SK-N-SH (cell line): ENCODE results near the gene IQGAP2.

Source experiments
- EZH2phosphoT487 ChIP-seq: fragments of 200-600 bp; sonication (generic); IDR thresholded peaks from 2 replicates; pipeline ENCODE4 v1.6.1; 2017; ENCODE audit warnings: low read depth, mixed run types, mild to moderate bottlenecking, antibody characterized with exemption, moderate library complexity, borderline replicate concordance
- FOSL2 ChIP-seq: IDR thresholded peaks from 2 replicates; pipeline ENCODE4 v1.4.0; 2012; ENCODE audit warnings: low read depth, mild to moderate bottlenecking, moderate library complexity, borderline replicate concordance
- JUND ChIP-seq: IDR thresholded peaks from 2 replicates; pipeline ENCODE4 v1.4.0; 2012
- MEF2A ChIP-seq: IDR thresholded peaks from 2 replicates; pipeline ENCODE4 v1.4.0; 2012; ENCODE audit warnings: low read depth, borderline replicate concordance
- MXI1 ChIP-seq: IDR thresholded peaks from 2 replicates; pipeline ENCODE4 v1.6.1; 2012; ENCODE audit warnings: mild to moderate bottlenecking, low read depth, low read length, improper control_type of control experiment
- NFIC ChIP-seq: IDR thresholded peaks from 2 replicates; pipeline ENCODE4 v1.4.0; 2012; ENCODE audit warnings: borderline replicate concordance
- POLR2AphosphoS5 ChIP-seq: IDR thresholded peaks from 2 replicates; pipeline ENCODE4 v1.6.1; 2012; ENCODE audit warnings: low read depth, low read length
- SIN3A ChIP-seq: IDR thresholded peaks from 2 replicates; pipeline ENCODE4 v1.6.1; 2012; ENCODE audit warnings: low read depth, mild to moderate bottlenecking, low read length, moderate library complexity, borderline replicate concordance
- TCF12 ChIP-seq: IDR thresholded peaks from 2 replicates; pipeline ENCODE4 v1.4.0; 2012
- TF ChIP-seq, protein P1 (sequence below): fragments of 200-600 bp; sonication (generic); IDR thresholded peaks from 2 replicates; pipeline ENCODE4 v1.6.1; 2017; ENCODE audit warnings: antibody characterized with exemption, mild to moderate bottlenecking, moderate library complexity
- TF ChIP-seq, protein P2 (sequence below): IDR thresholded peaks from 2 replicates; pipeline ENCODE4 v1.4.0; 2012; ENCODE audit warnings: low read depth, borderline replicate concordance
- TF ChIP-seq, protein P3 (sequence below): IDR thresholded peaks from 2 replicates; pipeline ENCODE4 v1.6.1; 2012; ENCODE audit warnings: mild to moderate bottlenecking, low read depth, low read length, moderate library complexity

DNA sequence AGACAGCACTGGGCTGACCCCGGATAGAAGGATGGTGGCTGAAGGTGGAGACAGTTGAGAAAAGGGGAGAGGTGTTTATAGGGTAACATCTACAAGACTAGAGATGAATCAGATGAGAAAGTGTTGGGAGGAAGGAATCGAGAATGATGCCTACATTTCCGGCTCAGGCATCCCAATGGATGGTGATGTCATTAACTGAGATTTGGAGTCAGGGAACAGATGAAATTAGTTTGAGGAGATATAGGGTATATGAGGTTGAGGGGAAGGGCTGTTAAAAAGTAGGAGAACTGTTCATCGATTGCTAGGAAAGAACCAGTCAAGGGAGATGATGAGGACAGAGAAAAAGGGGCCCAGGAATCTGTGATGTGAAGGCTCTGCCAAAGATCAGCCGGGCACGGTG, 24.7 kb upstream of the IQGAP2 start:
- TF ChIP-seq SIN3A (no peak), JUND (no peak), EZH2phosphoT487 (no peak), TCF12 (no peak), MEF2A (no peak), MXI1 (no peak), FOSL2 (no peak), POLR2AphosphoS5 (no peak), NFIC (no peak)
- TF ChIP-seq, protein P1, sequence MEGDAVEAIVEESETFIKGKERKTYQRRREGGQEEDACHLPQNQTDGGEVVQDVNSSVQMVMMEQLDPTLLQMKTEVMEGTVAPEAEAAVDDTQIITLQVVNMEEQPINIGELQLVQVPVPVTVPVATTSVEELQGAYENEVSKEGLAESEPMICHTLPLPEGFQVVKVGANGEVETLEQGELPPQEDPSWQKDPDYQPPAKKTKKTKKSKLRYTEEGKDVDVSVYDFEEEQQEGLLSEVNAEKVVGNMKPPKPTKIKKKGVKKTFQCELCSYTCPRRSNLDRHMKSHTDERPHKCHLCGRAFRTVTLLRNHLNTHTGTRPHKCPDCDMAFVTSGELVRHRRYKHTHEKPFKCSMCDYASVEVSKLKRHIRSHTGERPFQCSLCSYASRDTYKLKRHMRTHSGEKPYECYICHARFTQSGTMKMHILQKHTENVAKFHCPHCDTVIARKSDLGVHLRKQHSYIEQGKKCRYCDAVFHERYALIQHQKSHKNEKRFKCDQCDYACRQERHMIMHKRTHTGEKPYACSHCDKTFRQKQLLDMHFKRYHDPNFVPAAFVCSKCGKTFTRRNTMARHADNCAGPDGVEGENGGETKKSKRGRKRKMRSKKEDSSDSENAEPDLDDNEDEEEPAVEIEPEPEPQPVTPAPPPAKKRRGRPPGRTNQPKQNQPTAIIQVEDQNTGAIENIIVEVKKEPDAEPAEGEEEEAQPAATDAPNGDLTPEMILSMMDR, result no peak
- TF ChIP-seq, protein P2, sequence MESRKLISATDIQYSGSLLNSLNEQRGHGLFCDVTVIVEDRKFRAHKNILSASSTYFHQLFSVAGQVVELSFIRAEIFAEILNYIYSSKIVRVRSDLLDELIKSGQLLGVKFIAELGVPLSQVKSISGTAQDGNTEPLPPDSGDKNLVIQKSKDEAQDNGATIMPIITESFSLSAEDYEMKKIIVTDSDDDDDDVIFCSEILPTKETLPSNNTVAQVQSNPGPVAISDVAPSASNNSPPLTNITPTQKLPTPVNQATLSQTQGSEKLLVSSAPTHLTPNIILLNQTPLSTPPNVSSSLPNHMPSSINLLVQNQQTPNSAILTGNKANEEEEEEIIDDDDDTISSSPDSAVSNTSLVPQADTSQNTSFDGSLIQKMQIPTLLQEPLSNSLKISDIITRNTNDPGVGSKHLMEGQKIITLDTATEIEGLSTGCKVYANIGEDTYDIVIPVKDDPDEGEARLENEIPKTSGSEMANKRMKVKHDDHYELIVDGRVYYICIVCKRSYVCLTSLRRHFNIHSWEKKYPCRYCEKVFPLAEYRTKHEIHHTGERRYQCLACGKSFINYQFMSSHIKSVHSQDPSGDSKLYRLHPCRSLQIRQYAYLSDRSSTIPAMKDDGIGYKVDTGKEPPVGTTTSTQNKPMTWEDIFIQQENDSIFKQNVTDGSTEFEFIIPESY, result no peak
- TF ChIP-seq, protein P3, sequence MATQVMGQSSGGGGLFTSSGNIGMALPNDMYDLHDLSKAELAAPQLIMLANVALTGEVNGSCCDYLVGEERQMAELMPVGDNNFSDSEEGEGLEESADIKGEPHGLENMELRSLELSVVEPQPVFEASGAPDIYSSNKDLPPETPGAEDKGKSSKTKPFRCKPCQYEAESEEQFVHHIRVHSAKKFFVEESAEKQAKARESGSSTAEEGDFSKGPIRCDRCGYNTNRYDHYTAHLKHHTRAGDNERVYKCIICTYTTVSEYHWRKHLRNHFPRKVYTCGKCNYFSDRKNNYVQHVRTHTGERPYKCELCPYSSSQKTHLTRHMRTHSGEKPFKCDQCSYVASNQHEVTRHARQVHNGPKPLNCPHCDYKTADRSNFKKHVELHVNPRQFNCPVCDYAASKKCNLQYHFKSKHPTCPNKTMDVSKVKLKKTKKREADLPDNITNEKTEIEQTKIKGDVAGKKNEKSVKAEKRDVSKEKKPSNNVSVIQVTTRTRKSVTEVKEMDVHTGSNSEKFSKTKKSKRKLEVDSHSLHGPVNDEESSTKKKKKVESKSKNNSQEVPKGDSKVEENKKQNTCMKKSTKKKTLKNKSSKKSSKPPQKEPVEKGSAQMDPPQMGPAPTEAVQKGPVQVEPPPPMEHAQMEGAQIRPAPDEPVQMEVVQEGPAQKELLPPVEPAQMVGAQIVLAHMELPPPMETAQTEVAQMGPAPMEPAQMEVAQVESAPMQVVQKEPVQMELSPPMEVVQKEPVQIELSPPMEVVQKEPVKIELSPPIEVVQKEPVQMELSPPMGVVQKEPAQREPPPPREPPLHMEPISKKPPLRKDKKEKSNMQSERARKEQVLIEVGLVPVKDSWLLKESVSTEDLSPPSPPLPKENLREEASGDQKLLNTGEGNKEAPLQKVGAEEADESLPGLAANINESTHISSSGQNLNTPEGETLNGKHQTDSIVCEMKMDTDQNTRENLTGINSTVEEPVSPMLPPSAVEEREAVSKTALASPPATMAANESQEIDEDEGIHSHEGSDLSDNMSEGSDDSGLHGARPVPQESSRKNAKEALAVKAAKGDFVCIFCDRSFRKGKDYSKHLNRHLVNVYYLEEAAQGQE, result no peak
